ENCODE data around the gene RELCH. TPM values are rescaled to one million over a fixed set of nuclear protein-coding genes. Genes with fewer than 3 reads are reported as not detected.
A peak's percentile ranks its signal among the peaks of the same experiment; 100 is the strongest.

RELCH gene
- total RNA-seq (2013; cell fraction: nucleolus; rRNA removed): 177 and 180 TPM in 2 replicates
- 23.4 and 26.1 TPM in 2 replicates for total RNA-seq (2014; rRNA removed)
- 23.6 and 28.6 TPM in 2 replicates for total RNA-seq (2014; rRNA removed; fragmentation: Illumina TruSeq; extraction: Trizol)
- 20.3 and 21.3 TPM in 2 replicates for total RNA-seq (2021)
- polyA plus RNA-seq (2011; ENCODE audit: low read depth): 4.8 TPM
- 20.4 and 25.2 TPM in 2 replicates for polyA plus RNA-seq (2011; rRNA removed)
- polyA plus RNA-seq (2011; cell fraction: cytosol; rRNA removed): 6.6 and 7.7 TPM in 2 replicates
- polyA plus RNA-seq (2011; cell fraction: nucleus; rRNA removed): 51.0 and 53.4 TPM in 2 replicates
- polyA plus RNA-seq (2012): 6.5 and 11.8 TPM in 2 replicates
- 17.2 and 21.0 TPM in 2 replicates for polyA plus RNA-seq (2014; fragmentation: Illumina TruSeq; extraction: Trizol)
- 1 to 10 TPM; 3.1 to 3.4 TPM for polyA plus RNA-seq (2014; fragmentation: Nextera tagmentation; extraction: Ambion mirVana)
- polyA plus RNA-seq (2014; rRNA removed): 11.2 and 11.8 TPM in 2 replicates
- polyA plus RNA-seq (2016; fragmentation: Nextera tagmentation; extraction: Ambion mirVana): 10 to 100 TPM; 10.4 to 11.7 TPM
- 82.0 and 127 TPM in 2 replicates for polyA minus RNA-seq (2011; rRNA and poly(A)+ RNA removed)
- polyA minus RNA-seq (2011; cell fraction: cytosol; rRNA and poly(A)+ RNA removed): 12.0 and 16.3 TPM in 2 replicates
- polyA minus RNA-seq (2011; cell fraction: nucleus; rRNA and poly(A)+ RNA removed): 126 and 138 TPM in 2 replicates
- Bru-seq, nascent RNA: percentile 79 among the genes with signal in this experiment
- percentile 63 among the genes with signal in this experiment for BruChase-seq, experiment 1, labeled RNA remaining after a 6-hour chase
- BruChase-seq, experiment 2, labeled RNA remaining after a 2-hour chase: percentile 74 among the genes with signal in this experiment
- long read RNA-seq, experiment 1, full-length matches to known transcripts: 1 of 4 reads
- long read RNA-seq, experiment 1, partial matches to known transcripts: 1 of 4 reads
- long read RNA-seq, experiment 1, other reads (novel, unspliced or antisense): 2 of 4 reads
- long read RNA-seq, experiment 2, partial matches to known transcripts: 8 of 17 reads
- long read RNA-seq, experiment 2, other reads (novel, unspliced or antisense): 9 of 17 reads

DNA sequence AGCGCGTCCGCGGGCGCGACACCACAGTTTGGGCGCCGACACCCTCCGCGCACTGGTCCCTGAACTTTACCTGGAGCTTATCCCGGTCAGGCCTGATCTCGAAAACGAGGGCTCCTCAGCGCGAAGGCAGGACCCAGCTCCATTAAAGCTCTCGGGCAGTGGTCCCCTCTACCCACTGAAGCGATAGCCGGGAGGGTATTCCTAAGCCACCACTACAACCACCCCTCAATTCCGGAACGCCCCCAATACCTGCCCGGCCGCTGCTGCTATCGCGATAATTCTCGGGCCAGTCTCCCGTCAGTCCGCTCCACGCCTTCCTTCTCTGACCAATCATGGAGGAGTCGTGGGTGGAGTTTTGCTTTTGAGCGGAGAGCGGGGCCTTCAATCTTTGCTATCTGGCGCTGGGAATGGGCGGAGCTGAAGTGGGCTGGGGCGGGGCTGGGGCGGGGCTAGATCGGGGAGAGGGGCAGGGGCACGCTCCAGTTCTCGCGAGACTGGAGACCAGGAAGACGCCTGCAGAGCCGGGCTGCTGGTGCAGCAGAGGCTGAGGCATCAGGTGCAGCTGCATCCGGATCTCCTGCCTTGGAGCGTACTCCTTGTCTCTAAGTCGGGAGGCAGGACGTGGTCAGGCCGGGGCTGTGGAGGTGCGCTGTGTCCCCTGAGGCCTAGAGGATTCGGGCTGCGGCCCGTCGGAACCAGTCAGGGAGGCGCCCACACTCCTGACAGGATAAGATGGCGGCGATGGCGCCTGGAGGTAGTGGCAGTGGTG is at the start of gene RELCH, which contains the start of gene PIGN:
Gene RELCH, plus strand, starts transcription at position 482 of the 769 bp plus-strand sequence. Its CDS starts 251 bp downstream, at position 733.
Gene PIGN, minus strand, starts transcription at position 283 of the 769 bp plus-strand sequence. CDS start 25,703 bp downstream, outside the sequence.
- DNase-seq (ENCODE audit: low read depth, low spot score) (peak; percentile 92), FAIRE-seq (no peak), ATAC-seq (peak; percentile 90)
- Histone ChIP-seq H3K4me1 (ENCODE audit: control insufficient read depth, insufficient read depth, low read length) (peaks cover 3% of the 10 kb centered on the region), H4K20me1 (ENCODE audit: control insufficient read depth, insufficient read depth) (no peaks in the 10 kb centered on the region), H3K4me3 (peak within 1 kb of the TSS; percentile 99), H3K9ac (ENCODE audit: control insufficient read depth, insufficient read depth, low read length) (peak within 1 kb of the TSS; percentile 90), H2AFZ (ENCODE audit: control insufficient read depth, low read depth, low read length) (peak within 1 kb of the TSS; percentile 99), H3K27ac (ENCODE audit: control insufficient read depth, insufficient read depth) (peak within 1 kb of the TSS; percentile 91), H3K4me2 (ENCODE audit: control insufficient read depth, insufficient read depth) (peak within 1 kb of the TSS; percentile 88), H3K36me3 (ENCODE audit: control insufficient read depth in 2 of 2, insufficient read depth in 2 of 2, low read length in 1 of 2) (no peaks in the 10 kb centered on the region), H3K79me2 (ENCODE audit: control insufficient read depth, insufficient read depth, low read length) (peaks cover 67% of the 10 kb centered on the region), H3K9me3 (replicated peaks; ENCODE audit: control insufficient read depth, insufficient read depth, low read length) (peaks cover 3% of the 10 kb centered on the region; the same call in 2 of the 3 replicates), H3K27me3 (replicated peaks in 1 of 2; ENCODE audit: control insufficient read depth in 2 of 2, insufficient read depth in 2 of 2, low read length in 1 of 2) (no peaks in the 10 kb centered on the region)
- 1% methylated on average over 54 of the region's 55 CpGs for WGBS (ENCODE audit: insufficient coverage, insufficient replicate concordance, low lambda C conversion rate, missing lambda C conversion rate)
- ChIA-PET SMC1A (ENCODE audit: uncharacterized antibody, unreplicated experiment) (interaction anchor here (0.9 to 3.0 kb wide), 12 partner anchors 8 to 899 kb away, joined by 3 to 35 read pairs (median 4); no protein-coding TSS in a partner anchor), RAD21 (ENCODE audit: unreplicated experiment) (interaction anchor here (0.6 to 8.9 kb wide), 5 partner anchors 14 to 236 kb away, joined by 3 to 98 read pairs (median 3); no protein-coding TSS in a partner anchor), POLR2A (interaction anchor here (0.6 to 2.1 kb wide), 5 partner anchors 11 to 63 kb away, joined by 3 to 18 read pairs (median 5); no protein-coding TSS in a partner anchor), CTCF (interaction anchor here (0.7 to 11.7 kb wide), 13 partner anchors 8 to 1704 kb away, joined by 3 to 268 read pairs (median 4); no protein-coding TSS in a partner anchor)
- no TSS peak for BruUV-seq (replicated peaks)
- intact Hi-C loops (cut with micrococcal nuclease; ENCODE audit: unreplicated experiment) (loop anchor here (5.0 to 10.0 kb wide), 3 partner anchors 140 to 798 kb away; partner anchors contain the start of genes TNFRSF11A and ZCCHC2), in situ Hi-C loops (cut with MboI) (loop anchor here (5.0 kb wide), 1 partner anchor 60 kb away; no protein-coding TSS in a partner anchor)
- TF ChIP-seq JUNB (IDR thresholded peaks at IDR 0.05) (no peak), CHD2 (IDR thresholded peaks at IDR 0.05; ENCODE audit: borderline replicate concordance, low read depth, low read length) (peak; percentile 98), ATF7 (IDR thresholded peaks at IDR 0.05; ENCODE audit: low read depth) (peak; percentile 17; the same call in 1 of the 2 replicates), ESRRA (IDR thresholded peaks at IDR 0.05; ENCODE audit: low read length) (no peak), ZBED1 (IDR thresholded peaks at IDR 0.05; ENCODE audit: borderline replicate concordance) (peak; percentile 98), SREBF1 (IDR thresholded peaks at IDR 0.05; ENCODE audit: low read length) (no peak), ZNF622 (IDR thresholded peaks at IDR 0.05) (no peak), RELB (IDR thresholded peaks at IDR 0.05; ENCODE audit: low read depth) (peak; percentile 48), POLR2AphosphoS5 (IDR thresholded peaks at IDR 0.05; ENCODE audit: low read length) (peak; percentile 96), CBX3 (IDR thresholded peaks at IDR 0.05; ENCODE audit: borderline replicate concordance, low read depth) (no peak), TCF12 (IDR thresholded peaks at IDR 0.05; ENCODE audit: low read depth, low read length) (0 out of 2 replicates have a peak, but pooled peaks have one; percentile 4), HDAC2 (IDR thresholded peaks at IDR 0.05) (no peak)
- TF ChIP-seq, protein P1, sequence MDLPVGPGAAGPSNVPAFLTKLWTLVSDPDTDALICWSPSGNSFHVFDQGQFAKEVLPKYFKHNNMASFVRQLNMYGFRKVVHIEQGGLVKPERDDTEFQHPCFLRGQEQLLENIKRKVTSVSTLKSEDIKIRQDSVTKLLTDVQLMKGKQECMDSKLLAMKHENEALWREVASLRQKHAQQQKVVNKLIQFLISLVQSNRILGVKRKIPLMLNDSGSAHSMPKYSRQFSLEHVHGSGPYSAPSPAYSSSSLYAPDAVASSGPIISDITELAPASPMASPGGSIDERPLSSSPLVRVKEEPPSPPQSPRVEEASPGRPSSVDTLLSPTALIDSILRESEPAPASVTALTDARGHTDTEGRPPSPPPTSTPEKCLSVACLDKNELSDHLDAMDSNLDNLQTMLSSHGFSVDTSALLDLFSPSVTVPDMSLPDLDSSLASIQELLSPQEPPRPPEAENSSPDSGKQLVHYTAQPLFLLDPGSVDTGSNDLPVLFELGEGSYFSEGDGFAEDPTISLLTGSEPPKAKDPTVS (IDR thresholded peaks at IDR 0.05; ENCODE audit: low read depth, low read length): no peak
- TF ChIP-seq, protein P2, sequence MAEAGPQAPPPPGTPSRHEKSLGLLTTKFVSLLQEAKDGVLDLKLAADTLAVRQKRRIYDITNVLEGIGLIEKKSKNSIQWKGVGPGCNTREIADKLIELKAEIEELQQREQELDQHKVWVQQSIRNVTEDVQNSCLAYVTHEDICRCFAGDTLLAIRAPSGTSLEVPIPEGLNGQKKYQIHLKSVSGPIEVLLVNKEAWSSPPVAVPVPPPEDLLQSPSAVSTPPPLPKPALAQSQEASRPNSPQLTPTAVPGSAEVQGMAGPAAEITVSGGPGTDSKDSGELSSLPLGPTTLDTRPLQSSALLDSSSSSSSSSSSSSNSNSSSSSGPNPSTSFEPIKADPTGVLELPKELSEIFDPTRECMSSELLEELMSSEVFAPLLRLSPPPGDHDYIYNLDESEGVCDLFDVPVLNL (IDR thresholded peaks at IDR 0.05; ENCODE audit: low read depth, low read length): peak; percentile 92
